B cell (primary cell): ENCODE results near the gene CPNE5. TPM values are rescaled to one million over a fixed set of nuclear protein-coding genes. Genes with fewer than 3 reads are reported as not detected.

ENCODE experiments used
- ATAC-seq: fragments of 200-7000 bp; cut with Tn5 transposase; one replicate; pipeline ENCODE4 v1.10.0; 2021; ENCODE audit warnings: low read depth, mild to moderate bottlenecking, moderate number of reproducible peaks, moderate library complexity
- CTCF ChIA-PET: fragments of 350-600 bp; sonication (Branson Sonifier 250); formaldehyde crosslinking; loops from one replicate; lab custom pipeline; 2021; ENCODE audit warnings: antibody characterized with exemption, inconsistent platforms; lab: Charles Lee
- POLR2A ChIA-PET: fragments of 350-600 bp; sonication (Branson Sonifier 250); formaldehyde crosslinking; loops from one replicate; lab custom pipeline; 2021; ENCODE audit warnings: antibody characterized with exemption; lab: Charles Lee
- DNase-seq: peaks from one replicate; pipeline ENCODE4 v3.0.0; 2013
- H2AFZ ChIP-seq: 2 replicates; pipeline ENCODE4 v1.6.1; 2012; ENCODE audit warnings: mild to moderate bottlenecking, low read depth, low read length; ENCODE audit not compliant: insufficient read depth, poor library complexity, severe bottlenecking
- H3K27ac ChIP-seq, 2 donors: 1 replicate in 1 of 2; 2 replicates in 1 of 2; pipeline ENCODE4 v1.5.1; 2012 to 2013; ENCODE audit warnings: low read length in 2 of 2, mild to moderate bottlenecking in 2 of 2, moderate library complexity in 1 of 2
- H3K27me3 ChIP-seq, 4 experiments: fragments of 200-600 bp in 1 of 4; sonication (generic) in 1 of 4; replicated peaks in 1 of 4; 1 replicate in 2 of 4; 2 replicates in 2 of 4; pipeline versions ENCODE4 v1.6.1 to v1.7.0; 2013 to 2016; ENCODE audit warnings: low read length in 3 of 4, mild to moderate bottlenecking in 2 of 4, mixed read lengths in 1 of 4, moderate library complexity in 1 of 4; ENCODE audit not compliant: insufficient read depth in 4 of 4, control insufficient read depth in 3 of 4; ENCODE audit errors: control extremely low read depth in 1 of 4
- H3K36me3 ChIP-seq, 2 experiments: replicated peaks in 1 of 2; 1 replicate in 1 of 2; 2 replicates in 1 of 2; pipeline versions ENCODE4 v1.6.1 to v1.7.1; 2013; ENCODE audit warnings: low read length in 1 of 2; ENCODE audit not compliant: insufficient read depth in 2 of 2, control insufficient read depth in 1 of 2; ENCODE audit errors: control extremely low read depth in 1 of 2, extremely low read depth in 1 of 2
- H3K4me1 ChIP-seq, 2 donors: fragments of 200-600 bp in 1 of 2; sonication (generic) in 1 of 2; 1 replicate in 1 of 2; 2 replicates in 1 of 2; pipeline versions ENCODE4 v1.5.1 to v1.6.1; 2013 to 2017; ENCODE audit warnings: low read length in 2 of 2; ENCODE audit not compliant: control insufficient read depth in 2 of 2, insufficient read depth in 2 of 2
- H3K4me2 ChIP-seq: replicated peaks from 2 replicates; pipeline ENCODE3; 2012; ENCODE audit warnings: mild to moderate bottlenecking, low read depth, low read length; ENCODE audit not compliant: poor library complexity, severe bottlenecking
- H3K4me3 ChIP-seq, 5 experiments: fragments of 200-600 bp in 1 of 5; sonication (generic) in 1 of 5; 1 replicate in 3 of 5; 2 replicates in 2 of 5; pipeline versions ENCODE4 v1.5.1 to v1.7.0; 2011 to 2016; ENCODE audit warnings: low read length in 4 of 5, mild to moderate bottlenecking in 4 of 5, low read depth in 2 of 5, control low read depth in 1 of 5, moderate library complexity in 1 of 5; ENCODE audit not compliant: insufficient read depth in 1 of 5; ENCODE audit errors: control extremely low read depth in 1 of 5, extremely low read depth in 1 of 5
- H3K79me2 ChIP-seq: fragments of 200-600 bp; sonication (generic); one replicate; pipeline ENCODE4 v1.6.0; 2016; ENCODE audit warnings: low read length; ENCODE audit not compliant: control insufficient read depth, insufficient read depth
- H3K9ac ChIP-seq: fragments of 200-600 bp; sonication (generic); 2 replicates; pipeline ENCODE4 v1.6.1; 2017; ENCODE audit warnings: mild to moderate bottlenecking, low read length, moderate library complexity
- H3K9me3 ChIP-seq, 3 donors: one replicate each; pipeline versions ENCODE4 v1.6.1 to v1.7.1; 2013; ENCODE audit warnings: low read length in 2 of 3; ENCODE audit not compliant: control insufficient read depth in 2 of 3, insufficient read depth in 1 of 3; ENCODE audit errors: control extremely low read depth in 1 of 3
- H4K20me1 ChIP-seq: 2 replicates; pipeline ENCODE4 v1.6.0; 2012; ENCODE audit warnings: mild to moderate bottlenecking, low read length; ENCODE audit not compliant: insufficient read depth, control insufficient read depth, poor library complexity, severe bottlenecking
- H3K27ac Mint-ChIP-seq: one replicate; pipeline ENCODE4 v1.8.0; 2021; ENCODE audit warnings: mixed read lengths
- H3K27me3 Mint-ChIP-seq: one replicate; pipeline ENCODE4 v1.8.0; 2021; ENCODE audit warnings: mixed read lengths
- H3K4me1 Mint-ChIP-seq: one replicate; pipeline ENCODE4 v1.8.0; 2021; ENCODE audit warnings: mixed read lengths
- H3K4me3 Mint-ChIP-seq: one replicate; pipeline ENCODE4 v1.8.0; 2021; ENCODE audit warnings: mixed read lengths
- H3K9me3 Mint-ChIP-seq: one replicate; pipeline ENCODE4 v1.8.0; 2022; ENCODE audit warnings: mixed read lengths; ENCODE audit not compliant: insufficient read depth
- CTCF ChIP-seq: fragments of 200-600 bp; IDR thresholded peaks from one replicate; pipeline ENCODE4 v1.8.0; 2022; ENCODE audit warnings: antibody characterized with exemption, mild to moderate bottlenecking
- EZH2 ChIP-seq: IDR thresholded peaks from 2 replicates; pipeline ENCODE4 v1.6.1; 2012; ENCODE audit warnings: borderline replicate concordance, low read depth, mild to moderate bottlenecking, moderate library complexity, low read length; ENCODE audit not compliant: insufficient read depth, poor library complexity, severe bottlenecking
- WGBS: methylation state at CpG from one replicate; pipeline ENCODE4 v1.1.5; 2013; ENCODE audit warnings: missing lambda C conversion rate; ENCODE audit not compliant: insufficient coverage; 5-methylcytosine and 5-hydroxymethylcytosine counted together
- intact Hi-C: fragments of 100-400 bp; cut with micrococcal nuclease; formaldehyde crosslinking; loops from one replicate; pipeline ENCODE4 v1.10.0; 2022
- polyA plus RNA-seq: library from polyadenylated mRNA; depleted of rRNA; stranded (reverse); fragments of >200 nt; gene quantifications from 2 replicates; pipeline ENCODE4 v1.2.3, GENCODE V29; 2012
- total RNA-seq, 2 donors: library from RNA; stranded (reverse); fragments of 120-200 nt in 1 of 2; gene quantifications; 1 replicate in 1 of 2; 2 replicates in 1 of 2; pipeline versions ENCODE4 v1.2.3 to v1.2.4, GENCODE V29; 2013 to 2022

CPNE5 gene
- total and polyA plus RNA-seq, 2 donors (not counting 1 experiment from before 2014, with no cell fraction given) = 49.8 to 357 TPM

- DNase-seq (no peak), ATAC-seq (no peak)
- no peak overlapping the region for H2AFZ ChIP-seq
- no peaks in the 10 kb centered on the region for H4K20me1 ChIP-seq
- no peaks in the 10 kb centered on the region for H3K4me1 ChIP-seq
- WGBS = 94% methylated on average over 4 of the region's 7 CpGs
- CTCF ChIA-PET = interaction anchor here (1.4 kb wide), 1 partner anchor 35 kb away, joined by 8 read pairs; no protein-coding TSS in a partner anchor
- no peak overlapping the region for H3K9ac ChIP-seq
- H3K4me3 ChIP-seq = no peak overlapping the region
- no peak overlapping the region for H3K4me2 ChIP-seq
- intact Hi-C loops = no loop called here
- no peaks in the 10 kb centered on the region for H3K79me2 ChIP-seq
- Mint-ChIP-seq H3K27ac (no peak overlapping the region), H3K27me3 (no peaks in the 10 kb centered on the region), H3K4me3 (no peak overlapping the region), H3K9me3 (no peaks in the 10 kb centered on the region), H3K4me1 (no peaks in the 10 kb centered on the region)
- POLR2A ChIA-PET = no interaction called here
- TF ChIP-seq CTCF = no peak
- TF ChIP-seq EZH2 = no peak
- H3K27ac ChIP-seq = no peak overlapping the region
- no peaks in the 10 kb centered on the region for H3K36me3 ChIP-seq
- no peaks in the 10 kb centered on the region for H3K9me3 ChIP-seq
- H3K27me3 ChIP-seq = no peaks in the 10 kb centered on the region
Observed at GRCh38 chr6:36815962-36816735, 23.1 kb downstream of the CPNE5 start.

GRCh38 chr6:36814249-36814648, 25.0 kb downstream of the CPNE5 start:
- intact Hi-C loops = no loop called here
- no peak overlapping the region for H3K27ac ChIP-seq
- no peaks in the 10 kb centered on the region for H3K9me3 ChIP-seq
- Mint-ChIP-seq H3K27ac (no peak overlapping the region), H3K4me1 (no peaks in the 10 kb centered on the region), H3K9me3 (no peaks in the 10 kb centered on the region), H3K27me3 (no peaks in the 10 kb centered on the region), H3K4me3 (no peak overlapping the region)
- H3K9ac ChIP-seq = no peak overlapping the region
- H3K79me2 ChIP-seq = no peaks in the 10 kb centered on the region
- no peak overlapping the region for H2AFZ ChIP-seq
- no peak overlapping the region for H3K4me2 ChIP-seq
- DNase-seq (no peak), ATAC-seq (no peak)
- H3K4me1 ChIP-seq = no peaks in the 10 kb centered on the region
- ChIA-PET POLR2A (no interaction called here), CTCF (no interaction called here)
- no peaks in the 10 kb centered on the region for H4K20me1 ChIP-seq
- no peaks in the 10 kb centered on the region for H3K27me3 ChIP-seq
- no peak overlapping the region for H3K4me3 ChIP-seq
- no peak for TF ChIP-seq EZH2
- TF ChIP-seq CTCF = no peak
- 96% methylated on average over 5 of the region's 7 CpGs for WGBS
- no peaks in the 10 kb centered on the region for H3K36me3 ChIP-seq
